HG02885 (cell line): Measurements from ENCODE around the gene PIM3.

ENCODE experiments used
- ATAC-seq: cut with Tn5 transposase; IDR thresholded peaks from one replicate; pipeline ENCODE4 v1.9.1; 2021; ENCODE audit warnings: mild to moderate bottlenecking; ENCODE audit not compliant: unreplicated experiment, poor library complexity

PIM3 gene

GRCh38 chr22:49999063-49999945, 38.7 kb downstream of the PIM3 start:
- ATAC-seq, result no peak

DNA sequence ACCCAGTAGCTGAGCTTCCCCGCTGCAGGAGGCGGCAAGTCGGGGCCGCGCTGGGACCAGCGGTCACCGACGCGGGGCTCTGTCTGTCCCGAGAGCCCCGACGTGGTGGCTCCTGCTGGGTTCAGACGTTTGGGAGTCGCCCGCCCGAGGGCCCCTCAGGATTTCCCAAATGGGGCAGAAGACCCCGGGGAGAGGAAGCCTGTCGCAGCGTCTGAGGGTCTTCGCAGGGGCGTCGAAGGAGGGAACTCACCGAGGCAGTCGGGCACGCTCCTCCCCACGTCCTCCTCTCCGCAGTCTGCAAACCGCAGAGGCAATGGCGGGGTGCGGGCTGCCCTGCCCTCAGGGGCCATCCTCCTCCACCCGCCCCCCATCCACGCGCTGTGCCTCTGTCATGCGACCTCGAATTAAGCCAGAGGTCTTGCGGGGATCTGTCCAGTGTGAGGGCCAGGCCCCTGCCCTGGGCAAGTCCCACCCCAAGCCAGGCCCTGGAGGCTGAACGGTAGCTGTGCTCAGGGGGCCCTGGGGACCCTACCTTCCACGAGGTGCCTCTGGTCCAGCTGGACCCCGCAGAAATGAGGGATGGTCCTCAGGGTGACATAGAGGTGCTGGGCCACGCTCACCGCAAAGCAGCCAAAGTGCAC, 39.5 kb downstream of the PIM3 start:
- ATAC-seq, result no peak

DNA sequence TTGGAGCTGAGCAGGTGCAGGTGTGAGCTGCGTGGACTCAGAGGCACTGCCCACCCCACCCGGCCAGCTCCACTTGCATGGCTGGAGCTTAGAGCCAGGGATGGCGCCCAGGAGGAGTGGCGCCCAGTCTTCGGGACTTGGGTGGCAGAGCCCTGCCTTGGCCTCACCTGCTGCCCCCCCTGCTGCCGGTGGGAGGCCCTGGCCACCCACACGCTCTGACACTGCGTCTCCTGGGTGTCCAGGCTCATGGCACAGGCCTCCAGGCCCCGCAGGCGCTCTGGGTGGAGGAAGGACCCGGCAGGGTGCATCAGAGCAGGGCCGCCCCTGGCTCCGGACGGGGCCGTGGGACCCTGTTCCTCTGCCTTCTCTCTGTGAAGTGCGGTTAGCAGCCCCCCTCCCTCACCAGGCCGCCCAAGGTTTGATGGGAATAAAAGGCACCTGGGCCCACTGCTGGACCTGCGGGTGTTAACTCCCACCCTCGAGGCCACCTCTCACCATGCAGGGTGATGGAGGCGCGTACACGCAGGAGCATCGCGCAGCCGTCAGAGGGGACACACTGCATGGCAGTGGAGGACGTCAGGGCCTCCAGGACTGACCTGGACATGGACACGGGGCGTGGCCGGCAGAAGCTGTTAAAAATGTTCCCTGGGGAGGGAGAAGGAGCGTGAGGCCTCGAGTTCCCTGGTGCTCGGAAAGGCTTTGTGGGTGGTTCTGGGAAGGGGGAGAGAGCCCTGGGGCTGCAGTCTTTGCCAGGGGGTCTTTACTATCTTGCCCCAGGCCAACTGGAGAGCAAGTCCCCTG, 40.2 kb downstream of the PIM3 start:
- no peak for ATAC-seq

GRCh38 chr22:50001388-50002231, 41.0 kb downstream of the PIM3 start:
- ATAC-seq, result no peak

- ATAC-seq, result no peak
Measured at GRCh38 chr22:50002791-50003190, 42.2 kb downstream of the PIM3 start.

- ATAC-seq, result no peak
Measured at GRCh38 chr22:50004918-50005317, 44.3 kb downstream of the PIM3 start.

DNA sequence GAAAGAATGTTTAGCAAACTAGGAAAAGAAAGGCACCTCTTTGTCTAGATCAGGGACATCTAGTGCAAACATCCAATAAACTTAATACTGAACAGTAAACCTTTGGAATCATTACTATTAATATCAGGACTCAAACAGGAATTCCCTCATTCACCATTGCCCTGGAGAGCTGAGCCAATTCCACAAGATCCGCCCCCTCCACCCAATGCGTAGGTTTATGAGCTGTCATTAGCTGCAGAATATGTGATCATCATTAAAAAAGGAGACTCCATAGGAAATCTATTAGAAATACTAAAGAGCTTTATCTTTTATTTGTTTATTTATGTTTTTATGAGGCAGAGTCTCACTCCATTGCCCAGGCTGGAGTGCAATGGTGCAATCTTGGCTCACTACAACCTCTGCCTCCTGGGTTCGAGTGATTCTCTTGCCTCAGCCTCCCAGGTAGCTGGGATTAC, 46.5 kb downstream of the PIM3 start:
- ATAC-seq, result no peak

GRCh38 chr22:50008151-50009040, 47.8 kb downstream of the PIM3 start:
- ATAC-seq, result no peak

DNA sequence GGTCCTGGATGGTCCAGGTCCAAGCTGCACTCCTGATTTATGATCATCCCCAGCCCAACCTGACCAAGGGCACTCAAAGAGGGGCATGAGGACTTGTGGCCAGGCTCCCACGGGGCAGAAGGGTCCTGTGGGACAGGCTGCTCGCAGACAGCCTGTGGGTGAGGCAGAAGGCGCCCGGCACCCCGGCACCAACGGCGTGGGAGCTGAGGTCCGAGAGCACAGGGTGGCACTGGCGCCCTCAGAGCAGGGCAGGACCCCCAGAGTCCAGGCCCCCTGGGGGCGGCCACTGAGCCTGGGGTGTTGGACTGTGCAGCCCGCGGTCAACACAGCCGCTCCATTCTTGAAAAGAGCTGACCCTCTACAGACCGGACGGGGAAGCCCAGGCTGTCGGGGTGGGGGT, 48.7 kb downstream of the PIM3 start:
- no peak for ATAC-seq

- ATAC-seq, result no peak
Measured at GRCh38 chr22:50009765-50010675, 49.4 kb downstream of the PIM3 start.

GRCh38 chr22:50010676-50011446, 50.3 kb downstream of the PIM3 start:
- no peak for ATAC-seq

GRCh38 chr22:50011447-50012210, 51.1 kb downstream of the PIM3 start:
- no peak for ATAC-seq

DNA sequence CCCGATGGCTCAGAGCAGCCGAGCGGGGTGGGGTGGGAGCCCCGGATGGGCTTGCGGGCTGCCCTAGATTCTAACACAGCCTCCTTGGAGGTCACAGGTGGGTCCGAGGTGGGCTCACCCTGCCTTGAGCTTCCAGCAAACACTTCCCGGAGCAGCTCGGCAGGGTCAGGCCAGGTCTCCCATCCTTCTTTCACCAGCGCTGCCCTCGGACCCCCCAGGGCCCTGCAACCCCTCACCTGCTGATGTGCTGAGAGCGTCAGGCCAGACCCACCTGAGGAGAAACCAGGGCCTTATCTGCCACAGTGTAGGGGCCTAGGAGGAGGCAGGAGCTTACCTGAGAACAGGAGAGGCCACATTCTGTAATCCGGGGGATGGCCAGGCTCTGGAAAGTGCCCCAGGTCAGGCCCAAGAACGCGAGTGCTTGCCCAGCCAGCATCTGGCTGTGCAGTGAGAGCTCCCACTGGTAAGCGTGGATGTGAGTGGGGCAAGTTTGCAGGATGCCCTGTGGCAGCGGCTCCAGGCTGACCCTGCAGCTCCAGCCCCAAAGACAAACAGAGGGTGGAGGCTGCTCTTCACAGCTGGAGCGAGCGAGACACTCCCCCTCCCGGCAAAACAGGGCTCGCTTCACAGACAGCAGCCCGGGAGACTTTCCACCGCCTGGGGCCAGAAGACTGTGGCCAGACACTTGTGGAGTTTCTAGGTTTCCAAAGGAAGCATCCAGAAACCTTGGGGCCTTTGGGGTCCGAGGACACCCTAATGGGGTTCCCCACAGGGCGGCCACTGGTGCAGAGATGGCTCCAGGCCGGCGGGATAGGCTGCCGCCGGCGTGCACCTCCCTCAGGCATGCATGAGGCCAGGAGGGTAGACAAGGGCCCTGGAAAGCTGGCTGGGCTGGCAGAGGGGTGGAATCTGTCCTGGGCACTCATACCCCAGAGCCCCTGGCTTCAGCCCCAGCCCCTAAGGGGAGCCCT, 51.9 kb downstream of the PIM3 start, which contains the start of gene IL17REL:
TSS of gene IL17REL (minus strand) at position 555 of the 971 bp plus-strand sequence. CDS start at position 436, 119 bp downstream.
- no peak for ATAC-seq
